Medulla oblongata (tissue), 1 donor: Measurements from ENCODE around the gene SPARCL1.
"Not testable (repeated sequence)": the region's sequence is repeated elsewhere in the genome, so short reads cannot be mapped to it uniquely, and the experiment has no call there.

Experiments used
- DNase-seq: peaks from one replicate; pipeline ENCODE4 v3.0.0-alpha.2; 2015; ENCODE audit errors: extremely low spot score

SPARCL1 gene

DNA sequence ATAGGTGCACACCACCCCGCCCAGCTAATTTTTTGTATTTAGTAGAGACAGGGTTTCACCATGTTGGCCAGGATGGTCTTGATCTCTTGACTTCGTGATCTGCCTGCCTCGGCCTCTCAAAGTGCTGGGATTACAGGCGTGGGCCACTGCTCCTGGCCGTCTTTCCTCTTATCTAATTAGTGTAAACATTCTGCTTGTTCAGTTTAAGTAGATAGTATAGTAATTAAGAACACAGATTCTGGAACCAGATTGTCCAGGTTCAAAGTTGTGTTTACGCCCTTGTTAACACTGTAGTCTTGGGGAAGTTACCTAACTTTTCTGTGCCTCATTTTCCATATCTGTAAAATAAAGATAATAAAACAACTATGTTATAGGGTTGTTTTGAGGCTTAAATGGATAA, 82.8 kb downstream of the SPARCL1 start:
- not testable (repeated sequence) for DNase-seq

DNA sequence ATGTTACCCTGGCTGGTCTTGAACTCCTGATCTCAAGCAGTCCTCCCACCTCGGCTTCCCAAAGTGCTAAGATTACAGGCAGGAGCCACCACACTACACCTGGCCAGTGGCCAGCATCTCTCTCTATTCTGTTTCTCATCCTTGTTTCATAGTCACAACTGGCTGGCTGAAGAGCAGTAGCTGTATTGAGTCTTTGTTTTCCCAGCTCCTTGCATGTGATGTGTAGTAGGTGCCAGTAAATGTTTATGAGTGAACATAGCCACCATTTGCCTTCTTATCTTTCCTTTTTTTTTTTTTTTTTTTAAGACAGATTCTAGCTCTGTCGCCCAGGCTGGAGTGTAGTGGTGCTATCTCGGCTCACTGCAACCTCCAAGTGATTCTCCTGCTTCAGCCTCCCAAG, 83.2 kb downstream of the SPARCL1 start:
- no peak for DNase-seq

DNA sequence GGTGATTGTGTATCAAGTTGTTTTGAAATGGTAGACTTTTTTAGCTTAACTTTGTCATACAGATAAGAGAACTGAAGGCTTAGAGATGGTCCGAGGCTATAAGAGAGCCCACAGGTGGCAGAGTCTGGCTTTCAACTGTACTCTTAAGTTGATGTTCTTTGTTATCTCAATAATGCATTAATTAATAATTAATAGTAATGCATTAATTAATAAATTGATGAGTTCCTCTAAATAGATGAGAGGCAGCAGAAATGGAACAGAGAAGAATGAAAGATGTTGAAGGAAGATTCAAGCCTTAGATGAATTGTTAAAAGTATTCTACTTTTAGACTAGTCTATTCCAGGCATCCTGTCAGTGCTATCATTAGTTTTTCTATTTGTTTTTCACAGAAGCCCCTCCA, 84.4 kb downstream of the SPARCL1 start:
- DNase-seq, result no peak

DNA sequence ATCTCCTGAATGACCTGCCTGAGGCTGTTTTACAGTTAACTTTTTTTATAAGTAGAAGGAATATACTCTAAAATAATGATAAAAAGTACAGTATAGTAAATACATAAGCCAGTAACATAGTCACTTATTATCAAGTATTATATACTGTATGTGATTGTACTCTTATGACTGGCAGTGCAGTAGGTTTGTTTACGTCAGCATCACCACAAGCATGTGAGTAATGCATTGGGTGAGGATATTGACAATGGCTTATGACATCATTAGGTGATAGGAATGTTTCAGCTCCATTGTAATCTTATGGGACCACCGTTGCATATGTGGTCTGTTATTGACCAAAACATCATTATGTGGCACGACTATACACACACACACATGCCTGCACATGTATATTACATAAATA, 86.3 kb downstream of the SPARCL1 start:
- no peak for DNase-seq

DNA sequence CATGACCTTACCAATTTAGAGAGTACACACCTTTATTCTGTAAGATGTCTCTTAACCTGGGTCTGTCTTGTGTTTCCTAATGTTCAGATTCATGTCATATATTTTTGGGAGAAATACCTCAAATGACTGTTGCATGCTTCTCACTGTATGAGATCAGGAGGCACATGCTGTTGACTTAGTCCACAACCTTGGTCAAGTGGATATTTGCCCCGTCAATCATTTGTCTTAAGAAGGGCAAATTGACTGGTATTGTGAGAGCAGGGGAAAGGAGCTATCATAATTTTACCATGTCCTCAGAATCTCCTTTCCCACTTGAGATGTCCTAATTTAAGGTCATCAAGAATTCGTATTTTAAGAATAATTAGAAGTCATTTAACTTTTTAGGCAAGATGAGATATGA, 95.8 kb downstream of the SPARCL1 start:
- no peak for DNase-seq

DNA sequence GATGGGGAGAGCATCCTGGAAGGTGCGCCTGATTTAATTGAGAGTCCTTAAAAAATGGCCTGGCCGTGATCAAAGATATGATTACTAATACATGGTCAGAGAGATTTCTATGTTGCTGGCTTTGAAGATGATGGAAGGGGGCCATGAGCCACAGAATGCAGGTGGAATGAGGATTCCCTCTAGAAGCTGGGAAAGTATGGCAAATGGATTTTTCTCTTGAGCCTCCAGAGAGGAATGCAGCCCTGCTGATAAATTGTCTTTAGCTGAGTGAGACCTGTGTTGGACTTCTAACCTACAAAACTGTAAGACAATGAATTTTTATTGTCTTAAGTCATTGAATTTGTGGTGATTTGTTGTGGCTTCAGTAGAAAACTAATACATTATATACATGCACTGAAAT, 99.1 kb downstream of the SPARCL1 start:
- no peak for DNase-seq

DNA sequence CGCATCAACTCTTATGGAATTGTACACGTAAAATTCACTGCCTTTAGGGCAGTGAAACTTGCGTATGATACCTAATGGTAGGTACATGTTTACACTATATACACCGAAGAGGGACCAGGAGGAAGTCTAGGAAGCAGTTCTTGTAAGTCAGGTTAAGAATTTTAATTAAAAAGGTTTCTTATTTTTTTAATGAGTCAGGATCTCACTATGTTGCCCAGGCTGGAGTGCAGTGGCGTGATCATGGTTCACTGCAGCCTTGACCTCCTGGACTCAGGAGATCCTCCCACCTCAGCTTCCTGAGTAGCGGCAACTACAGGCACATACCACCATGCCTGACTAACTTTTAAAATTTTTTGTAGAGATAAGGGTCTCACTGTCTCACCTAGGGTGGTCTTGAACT, 100.2 kb downstream of the SPARCL1 start:
- no peak for DNase-seq

DNA sequence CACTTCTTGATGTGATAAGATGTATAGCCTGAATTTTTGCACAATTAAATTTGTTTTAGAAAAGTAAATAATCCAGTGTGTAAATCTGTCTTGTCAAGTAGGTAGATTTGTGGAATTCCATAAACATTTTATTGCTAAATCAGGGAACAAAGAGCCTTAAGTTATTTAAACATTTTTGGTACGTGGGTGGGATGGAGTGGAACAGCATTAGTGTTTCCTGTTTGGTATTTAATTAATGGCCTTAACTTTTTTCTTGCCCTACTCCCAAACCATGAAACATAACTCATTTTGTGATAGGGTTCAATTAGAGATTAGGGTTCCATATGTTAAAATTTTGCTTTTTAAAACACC, 101.7 kb downstream of the SPARCL1 start:
- no peak for DNase-seq

DNA sequence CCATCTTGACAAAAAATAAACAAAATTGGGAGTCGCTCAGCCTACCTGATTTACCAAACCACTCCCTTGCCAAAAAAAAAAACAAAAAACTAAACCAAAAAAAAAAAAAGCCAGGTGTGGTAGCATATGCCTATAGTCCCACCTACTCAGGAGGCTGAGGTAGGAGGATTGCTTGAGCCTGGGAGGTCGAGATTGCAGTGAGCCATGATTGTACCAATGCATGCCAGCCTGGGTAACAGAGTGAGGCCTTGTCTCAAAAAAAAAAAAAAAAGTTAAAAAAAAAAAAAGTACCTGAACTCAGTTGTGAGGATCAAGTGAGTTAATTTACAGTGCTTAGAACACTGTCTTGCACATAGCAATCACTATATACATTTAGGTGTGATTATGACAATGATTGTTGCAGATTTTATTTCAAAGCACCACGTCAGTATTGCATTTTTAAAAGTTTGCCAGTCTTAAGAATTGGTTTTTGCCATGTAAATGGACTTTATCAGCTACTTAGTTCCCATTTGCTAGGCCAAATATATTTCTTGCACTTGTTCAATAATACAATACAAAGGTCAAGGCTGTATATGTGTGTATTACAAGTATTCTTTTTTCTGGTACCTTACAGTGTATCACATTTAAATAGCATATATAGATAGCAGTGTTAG, 102.2 kb downstream of the SPARCL1 start:
- no peak for DNase-seq

DNA sequence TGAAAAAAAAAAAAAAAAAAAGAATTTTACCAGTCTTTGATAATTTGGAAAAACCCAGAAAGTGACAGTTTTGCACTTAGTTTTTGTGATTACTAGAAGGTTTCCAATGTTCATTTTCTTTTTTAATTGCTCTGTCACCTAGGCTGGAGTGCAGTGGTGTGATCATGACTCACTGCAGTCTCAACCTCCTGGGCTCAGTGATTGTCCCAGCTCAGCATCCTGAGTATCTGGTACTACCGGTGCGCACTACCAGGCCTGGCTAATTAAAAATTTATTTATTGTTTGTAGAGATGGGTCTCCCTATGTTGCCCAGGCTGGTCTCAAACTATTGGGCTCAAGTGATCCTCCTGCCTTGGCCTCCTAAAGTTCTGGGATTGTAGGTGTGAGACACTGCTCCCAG, 103.5 kb downstream of the SPARCL1 start:
- no peak for DNase-seq

DNA sequence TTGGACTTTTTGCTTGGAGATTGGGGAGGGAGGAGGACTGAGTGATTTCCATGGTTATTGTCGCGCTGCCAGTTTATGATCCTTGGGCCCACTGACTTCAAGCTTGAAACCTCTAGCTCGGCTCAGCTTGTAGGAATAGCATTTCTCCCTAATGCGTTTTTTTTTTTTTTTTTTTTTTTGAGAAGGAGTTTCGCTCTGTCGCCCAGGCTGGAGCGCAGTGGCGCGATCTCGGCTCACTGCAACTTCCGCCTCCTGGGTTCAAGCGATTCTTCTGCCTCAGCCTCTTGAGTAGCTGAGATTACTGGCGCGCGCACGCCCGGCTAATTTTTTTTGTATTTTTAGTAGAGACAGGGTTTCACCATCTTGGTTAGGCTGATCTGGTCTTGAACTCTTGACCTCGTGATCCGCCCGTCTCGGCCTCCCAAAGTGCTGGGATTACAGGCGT, 105.1 kb downstream of the SPARCL1 start:
- peak; percentile 26 for DNase-seq
